GM21825 (cell line): Measurements from ENCODE around the gene KCNQ5.

Experiments used
- ATAC-seq: cut with Tn5 transposase; IDR thresholded peaks from one replicate; pipeline ENCODE4 v1.9.1; 2021; ENCODE audit warnings: mild to moderate bottlenecking, moderate library complexity; ENCODE audit not compliant: unreplicated experiment

Gene KCNQ5

DNA sequence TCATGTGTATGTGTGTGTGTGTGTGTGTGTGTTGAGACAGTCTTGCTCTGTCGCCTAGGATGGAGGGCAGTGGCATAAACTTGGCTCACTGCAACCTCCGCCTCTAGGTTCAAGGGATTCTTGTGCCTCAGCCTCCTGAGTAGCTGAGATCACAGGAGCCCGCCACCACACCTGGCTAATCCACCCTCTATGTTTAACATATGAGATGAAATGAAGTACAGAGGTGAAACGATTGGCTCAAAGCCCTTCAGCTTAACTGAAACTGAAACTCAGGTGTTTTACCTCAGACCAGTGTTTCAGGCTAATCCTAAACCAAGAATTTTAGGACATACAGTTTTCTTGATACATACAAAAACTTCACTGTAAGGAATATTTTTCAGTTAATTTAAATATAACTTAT, 167.3 kb downstream of the KCNQ5 start:
- ATAC-seq, result no peak

DNA sequence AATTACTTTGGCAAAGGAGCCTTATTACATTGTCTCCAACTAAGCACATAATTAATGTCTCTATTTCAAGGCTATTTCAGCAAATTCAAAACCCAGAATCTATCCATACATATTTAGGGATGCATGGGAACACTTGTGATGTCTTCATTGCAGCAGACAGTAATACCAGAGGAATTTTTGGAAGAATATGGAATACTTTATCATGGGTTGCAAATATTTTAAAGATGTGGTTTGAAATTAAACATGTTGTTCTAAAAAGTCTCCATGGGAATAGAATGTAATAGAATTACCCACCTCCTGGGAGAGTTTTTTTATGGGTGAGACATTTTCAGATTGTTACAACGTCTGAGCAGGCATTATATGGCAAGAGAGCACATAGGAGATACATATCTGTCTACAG, 170.8 kb downstream of the KCNQ5 start:
- no peak for ATAC-seq

DNA sequence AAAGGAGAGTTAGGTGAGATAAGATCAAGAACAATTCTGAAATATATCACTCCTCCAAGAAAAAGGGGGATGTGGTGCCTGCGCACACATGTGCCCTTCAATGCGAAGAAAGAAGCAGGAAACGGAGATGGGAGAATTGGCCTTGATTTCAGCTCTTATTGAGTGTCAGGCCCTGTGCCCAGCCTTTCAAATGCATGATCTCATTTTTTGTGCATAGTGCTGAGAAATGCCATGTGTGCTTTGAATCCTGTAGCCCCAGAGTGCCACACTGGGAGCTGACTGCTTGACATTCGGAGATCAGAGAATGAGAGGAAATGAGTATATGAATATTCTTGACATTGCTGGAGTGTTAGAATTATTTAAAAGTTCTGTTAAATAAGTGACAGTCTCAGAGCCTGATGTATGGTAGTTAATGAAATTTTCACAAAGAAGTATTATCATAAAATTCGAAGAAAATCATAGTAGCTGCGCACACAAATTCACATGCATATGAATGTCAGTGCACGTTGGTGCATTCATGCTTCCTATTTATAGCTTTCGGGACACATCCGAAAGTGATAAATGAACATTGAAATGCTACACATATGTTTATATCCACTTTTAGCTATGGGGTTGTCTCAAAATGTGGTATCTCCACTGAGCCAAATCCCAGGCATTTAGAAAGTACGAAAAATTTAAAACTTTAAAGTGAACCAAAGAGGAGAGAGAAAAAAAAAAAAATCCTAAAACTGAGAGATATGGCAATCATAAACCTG, 172.0 kb downstream of the KCNQ5 start:
- ATAC-seq, result no peak

DNA sequence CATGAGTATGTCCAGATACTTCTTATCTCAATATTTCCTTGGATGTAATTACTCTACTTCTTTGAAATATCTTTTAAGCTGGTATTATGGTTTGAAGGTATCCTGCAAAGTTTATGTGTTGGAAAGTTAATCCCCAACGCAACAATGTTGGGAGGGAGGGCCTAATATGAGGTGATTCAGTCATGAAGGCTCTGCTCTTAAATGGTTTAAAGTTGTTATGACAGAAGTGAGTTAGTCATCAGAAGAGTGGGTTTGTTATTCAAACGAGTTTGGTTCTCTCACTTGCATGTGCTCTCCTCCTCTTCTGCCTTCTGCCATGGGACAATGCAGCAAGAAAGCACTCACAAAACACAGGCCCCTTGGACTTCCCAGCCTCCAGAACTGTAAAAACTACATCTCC, 176.3 kb downstream of the KCNQ5 start:
- ATAC-seq, result no peak

DNA sequence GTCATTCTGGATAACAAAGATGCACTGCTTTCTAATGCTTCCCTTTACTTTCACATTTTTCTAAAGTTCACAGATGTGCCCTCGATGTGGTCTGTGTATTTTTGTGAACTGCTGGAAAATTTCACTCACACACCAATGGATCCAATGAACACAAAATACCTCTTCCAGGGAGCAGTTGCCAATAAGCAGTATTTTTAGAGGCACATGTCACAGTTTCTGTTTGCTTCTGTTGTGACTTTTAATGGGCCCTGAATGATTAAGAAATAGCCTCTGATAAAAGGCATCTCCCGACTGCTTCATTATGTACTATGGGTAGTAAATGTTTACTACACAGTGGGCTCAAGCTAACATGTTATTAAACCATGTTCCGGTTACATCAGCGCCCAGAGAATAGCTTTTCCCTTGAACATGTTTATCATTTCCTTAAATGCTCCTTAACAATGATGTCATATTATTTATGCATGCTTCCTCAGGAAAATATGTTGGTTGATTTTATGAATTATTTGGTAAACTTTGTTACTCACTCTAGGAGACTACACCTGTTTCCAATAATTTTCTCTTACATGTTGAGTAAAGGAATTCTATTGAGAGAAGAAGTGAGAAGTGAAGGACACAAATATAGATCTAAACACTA, 188.0 kb downstream of the KCNQ5 start:
- no peak for ATAC-seq

DNA sequence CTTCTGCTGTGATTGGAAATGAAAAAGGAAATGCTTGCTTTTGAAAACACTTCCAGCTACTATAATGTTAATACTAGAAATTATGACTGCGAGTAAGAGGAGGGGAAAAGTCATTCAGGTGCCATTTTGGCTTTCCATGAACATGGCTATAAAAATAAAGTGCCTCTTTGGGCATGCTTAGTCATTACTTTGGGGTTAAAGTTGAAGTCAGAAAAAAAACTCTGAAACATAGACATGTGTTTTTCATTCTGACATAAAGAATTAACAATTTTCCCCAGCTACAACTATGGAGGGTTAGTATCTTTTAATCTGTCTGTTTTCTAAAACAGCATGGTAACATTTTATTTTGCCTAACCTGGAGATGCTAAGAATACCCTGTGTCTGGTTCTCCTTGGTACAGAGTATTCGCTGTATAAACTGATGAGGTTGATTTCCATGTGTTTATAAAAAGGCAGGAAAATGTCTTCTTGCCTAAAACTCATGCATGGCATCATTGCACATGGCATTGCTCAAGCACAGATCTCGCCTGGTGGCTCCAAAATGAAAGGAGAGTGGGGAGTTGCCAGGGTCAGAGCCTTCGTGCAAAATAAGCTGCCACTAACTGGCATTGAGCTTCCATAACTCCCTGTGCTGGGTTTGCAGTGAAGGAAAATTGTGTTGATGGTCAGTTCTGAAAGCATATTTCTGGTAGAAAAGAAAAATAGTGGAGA, 188.9 kb downstream of the KCNQ5 start:
- ATAC-seq, result no peak

DNA sequence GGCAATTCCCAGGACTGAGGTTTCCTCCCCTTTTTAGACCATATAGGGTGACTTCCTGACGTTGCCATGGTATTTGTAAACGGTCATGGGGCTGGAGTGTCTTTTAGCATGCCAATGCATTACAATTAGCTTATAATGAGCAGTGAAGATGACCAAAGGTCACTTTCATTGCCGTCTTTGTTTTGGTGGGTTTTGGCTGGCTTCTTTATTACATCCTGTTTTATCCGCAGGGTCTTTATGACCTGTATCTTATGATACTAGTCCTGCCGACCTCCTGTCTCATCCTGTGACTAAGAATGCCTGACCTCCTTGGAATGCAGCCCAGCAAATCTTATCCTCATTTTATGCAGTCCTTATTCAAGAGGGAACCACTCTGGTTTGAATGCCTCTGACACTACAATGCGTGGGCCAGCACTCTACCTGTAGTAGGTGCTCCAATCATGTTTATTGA, 190.1 kb downstream of the KCNQ5 start:
- ATAC-seq, result no peak

DNA sequence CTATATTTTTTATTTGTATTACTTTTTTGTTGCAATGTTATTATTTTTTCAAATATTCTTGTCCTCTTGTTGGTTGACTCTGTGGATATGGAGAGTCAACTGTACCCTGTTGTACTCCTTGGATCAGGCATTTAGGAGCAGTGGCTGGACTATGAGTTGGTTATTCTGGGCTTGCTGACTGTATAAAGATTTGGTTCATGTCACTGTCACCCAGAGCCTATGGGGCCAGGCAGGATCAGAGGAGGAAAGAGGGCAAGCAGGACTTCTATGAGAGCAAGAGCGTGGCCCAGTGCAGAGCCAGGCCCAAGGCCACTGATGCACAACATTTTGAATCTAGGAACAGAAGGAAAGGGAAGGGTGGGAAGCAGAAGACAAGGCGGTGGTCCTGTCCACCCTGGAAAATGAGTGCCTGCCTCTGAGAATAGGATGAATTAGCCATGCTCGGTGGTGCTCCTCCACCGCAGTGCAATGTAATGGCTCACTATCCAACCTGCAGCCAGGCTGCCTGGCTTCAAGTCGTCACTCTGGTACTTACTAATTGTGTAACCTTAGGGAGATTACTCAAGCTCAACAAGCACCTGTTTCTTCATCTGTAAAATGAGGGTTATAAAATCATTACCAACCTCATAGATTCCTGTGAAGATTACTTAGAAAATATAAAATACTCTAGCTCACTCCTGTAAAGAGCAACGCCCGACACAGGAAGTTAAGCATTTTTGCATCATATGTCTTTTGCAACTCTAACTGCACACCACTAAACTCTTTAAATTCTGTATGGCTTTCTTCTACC, 192.1 kb downstream of the KCNQ5 start:
- no peak for ATAC-seq

DNA sequence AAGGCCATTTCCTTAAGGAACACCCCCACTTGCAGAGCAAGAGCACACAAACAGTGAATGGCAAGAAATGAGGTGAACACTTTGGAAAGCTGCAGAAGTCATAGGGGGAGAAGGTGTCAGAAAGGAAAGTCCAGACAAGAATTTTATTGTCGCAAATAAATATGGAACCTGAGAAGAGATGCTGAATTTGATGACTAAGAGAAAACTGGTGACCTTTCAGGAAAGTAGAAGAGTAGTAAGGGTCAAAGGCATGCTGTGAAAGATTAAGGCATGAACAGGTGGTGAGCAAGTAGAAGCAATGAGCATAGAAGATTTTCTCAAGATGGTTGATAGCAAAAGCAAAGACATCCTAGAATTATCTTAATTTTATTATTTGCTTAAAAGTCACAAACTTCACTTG, 194.2 kb downstream of the KCNQ5 start:
- no peak for ATAC-seq

DNA sequence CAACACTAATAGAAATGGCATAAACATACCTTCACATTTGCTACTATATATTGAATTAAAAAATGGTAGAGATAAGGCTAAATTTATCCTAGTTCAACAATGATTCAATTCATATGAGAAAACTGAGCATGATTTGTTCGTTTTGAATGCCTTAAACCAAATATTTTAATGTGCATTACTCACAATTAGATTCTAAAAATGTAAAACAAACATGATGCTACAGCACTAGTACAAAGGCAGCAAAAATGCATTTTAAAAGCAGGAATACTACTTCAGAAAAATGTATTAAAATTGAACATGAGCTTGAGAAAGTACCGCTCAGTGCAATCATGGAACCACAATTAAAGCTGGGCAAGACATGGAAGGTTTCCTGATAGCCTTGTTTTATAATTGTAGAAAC, 195.3 kb downstream of the KCNQ5 start:
- ATAC-seq, result no peak

DNA sequence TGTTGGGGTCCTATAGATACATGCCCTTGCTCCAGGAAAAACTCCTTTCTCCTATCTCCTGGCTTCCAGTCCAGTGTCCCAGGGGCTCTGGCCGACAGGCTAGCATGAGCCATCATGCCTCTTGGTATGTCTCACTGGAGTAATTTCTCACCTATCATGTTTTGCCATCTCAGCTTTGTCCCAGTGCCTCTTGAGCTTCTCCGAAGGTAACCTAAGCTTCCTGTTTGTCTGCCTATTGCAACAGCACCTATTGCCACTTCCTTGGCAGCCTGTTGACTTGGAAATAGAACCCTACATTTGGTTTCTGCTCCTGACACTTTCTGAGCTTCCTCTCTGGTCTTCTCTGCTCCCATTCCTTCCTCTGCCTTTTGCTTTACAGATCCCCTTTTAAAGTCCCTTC, 197.7 kb downstream of the KCNQ5 start:
- no peak for ATAC-seq

DNA sequence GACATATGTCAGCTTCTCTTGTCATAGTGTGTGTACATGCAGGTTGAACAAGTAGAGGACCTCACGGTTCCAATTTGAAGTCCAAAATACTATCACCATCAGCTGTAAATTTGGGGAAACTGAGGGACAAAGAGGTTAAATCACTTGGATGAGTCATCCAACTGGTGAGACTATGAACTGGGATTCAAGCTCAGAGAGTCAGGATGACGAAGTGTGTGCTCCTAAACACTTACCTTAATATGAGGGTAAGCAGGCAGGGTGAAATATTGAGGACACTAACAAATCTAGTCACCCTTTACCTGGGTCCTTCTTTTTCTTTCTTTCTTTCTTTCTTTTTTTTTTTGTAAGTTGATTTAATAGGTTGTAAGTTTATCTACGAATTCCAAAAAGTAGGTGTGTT, 198.3 kb downstream of the KCNQ5 start:
- no peak for ATAC-seq

DNA sequence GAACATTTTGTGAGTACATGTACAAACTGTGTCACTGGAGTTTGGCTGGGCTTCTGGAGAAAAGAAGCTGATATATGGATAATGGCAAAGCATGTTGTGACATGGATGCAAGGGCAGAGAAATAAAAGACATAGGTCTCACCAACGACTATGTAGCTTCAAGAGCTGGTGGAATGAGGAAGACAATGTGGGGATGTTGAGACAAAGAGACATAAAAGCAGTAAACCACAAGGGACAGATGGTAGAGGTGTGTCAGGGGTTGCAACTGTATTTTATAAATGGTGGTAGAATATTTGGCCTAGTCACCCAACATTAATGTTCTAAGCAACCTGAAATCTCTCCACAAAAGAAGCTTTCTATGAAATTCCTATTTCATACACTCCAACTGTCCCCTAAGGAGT, 199.0 kb downstream of the KCNQ5 start:
- ATAC-seq, result no peak

DNA sequence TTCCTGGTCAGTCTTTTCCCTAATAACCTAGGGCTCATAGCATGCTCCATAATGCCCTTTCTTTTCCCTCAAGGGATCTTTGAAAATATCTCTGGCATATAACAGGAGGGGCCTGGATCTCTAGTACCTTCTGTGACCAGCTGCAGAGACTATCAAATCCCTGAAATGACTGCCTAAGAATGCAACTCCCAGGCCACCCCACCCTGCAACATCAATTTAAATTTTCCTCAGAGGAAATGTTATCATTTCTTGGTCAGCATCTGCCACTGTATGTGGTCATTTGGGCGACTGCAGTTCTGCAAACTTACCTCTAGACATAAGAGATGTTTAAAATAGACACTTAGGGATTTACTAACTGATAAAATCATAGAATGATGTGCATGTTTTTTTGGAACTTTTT, 200.2 kb downstream of the KCNQ5 start:
- no peak for ATAC-seq

DNA sequence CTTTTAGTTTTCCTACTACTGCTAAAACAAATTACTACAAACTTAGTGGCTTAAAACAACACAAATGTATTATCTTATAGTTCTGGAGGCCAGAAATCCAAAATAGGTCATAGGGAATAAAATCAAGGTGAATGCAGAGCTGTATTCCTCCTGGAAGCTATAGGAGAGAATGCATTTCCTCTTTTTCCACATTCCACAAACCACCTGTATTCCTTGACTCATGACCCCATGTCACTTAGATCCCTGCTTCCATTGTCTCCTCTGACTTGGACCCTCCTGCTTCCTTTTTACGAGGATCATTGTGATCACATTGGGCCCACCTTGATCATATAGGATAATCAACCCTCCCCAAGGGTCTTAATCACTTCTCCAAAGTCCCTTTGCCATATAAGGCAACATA, 200.8 kb downstream of the KCNQ5 start:
- ATAC-seq, result no peak

DNA sequence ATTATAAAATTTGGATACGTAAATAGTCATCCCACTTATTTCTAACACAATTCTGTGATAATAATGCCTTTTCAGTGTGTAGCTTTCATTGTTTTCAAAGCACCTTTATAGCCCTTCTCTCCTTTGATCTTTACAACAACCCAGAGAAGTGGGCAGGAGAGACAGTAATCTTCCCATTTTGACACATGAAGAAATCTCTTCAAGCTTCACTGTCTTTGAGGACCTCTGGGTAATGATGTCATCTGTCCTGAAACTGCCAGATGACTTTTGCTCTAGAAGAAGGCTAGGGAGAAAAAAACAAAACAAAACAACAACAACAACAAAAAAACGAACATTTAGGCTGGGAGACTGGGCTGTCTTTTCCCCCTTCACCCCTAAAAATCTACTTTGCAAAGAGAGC, 203.0 kb downstream of the KCNQ5 start:
- peak; percentile 80 for ATAC-seq

DNA sequence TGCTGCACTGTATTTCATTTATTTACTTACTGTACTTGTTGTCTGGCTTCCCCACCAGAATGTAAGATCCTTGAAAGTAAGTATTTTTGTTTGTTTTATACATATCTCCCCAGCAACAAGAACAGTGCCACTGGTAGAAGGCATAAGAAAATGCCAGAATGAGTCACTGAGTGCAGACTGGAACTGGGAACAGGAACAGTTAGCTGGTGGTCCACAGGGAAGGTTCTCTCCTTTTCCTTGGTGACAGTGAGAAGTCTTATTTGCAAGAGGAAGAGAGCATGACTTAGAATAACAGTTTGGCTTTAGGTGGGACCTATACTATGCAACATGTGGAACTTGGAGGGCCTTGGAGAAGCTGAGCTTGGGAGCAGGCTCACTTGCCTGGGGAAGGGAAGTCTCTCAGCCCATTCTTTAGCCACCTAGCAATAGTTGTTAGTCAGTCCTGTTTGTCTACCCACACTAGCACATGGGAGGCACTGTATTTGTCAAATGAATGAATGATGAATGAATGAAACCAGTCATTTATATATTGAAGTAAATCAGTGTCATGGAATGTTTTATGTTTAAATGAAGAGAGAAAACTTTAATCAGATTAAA, 203.5 kb downstream of the KCNQ5 start:
- peak; percentile 50 for ATAC-seq

DNA sequence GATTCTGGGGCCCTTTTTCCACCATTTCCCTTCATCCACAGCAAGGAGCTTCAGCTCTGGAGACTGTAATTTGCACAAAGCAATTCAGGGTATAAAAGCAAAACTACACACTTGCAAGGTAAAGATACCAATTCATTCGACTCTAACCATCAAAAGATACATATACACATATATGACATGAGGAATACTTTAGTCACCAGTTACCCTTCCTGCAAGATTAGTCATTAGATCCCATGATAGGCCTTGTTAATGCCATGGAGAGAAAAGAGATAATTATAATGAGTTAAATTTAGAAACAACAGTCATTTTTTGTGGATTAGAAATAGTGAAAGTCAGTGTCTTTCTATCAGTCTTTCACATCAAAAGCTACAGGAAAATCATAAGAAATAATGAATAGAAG, 204.2 kb downstream of the KCNQ5 start:
- no peak for ATAC-seq

DNA sequence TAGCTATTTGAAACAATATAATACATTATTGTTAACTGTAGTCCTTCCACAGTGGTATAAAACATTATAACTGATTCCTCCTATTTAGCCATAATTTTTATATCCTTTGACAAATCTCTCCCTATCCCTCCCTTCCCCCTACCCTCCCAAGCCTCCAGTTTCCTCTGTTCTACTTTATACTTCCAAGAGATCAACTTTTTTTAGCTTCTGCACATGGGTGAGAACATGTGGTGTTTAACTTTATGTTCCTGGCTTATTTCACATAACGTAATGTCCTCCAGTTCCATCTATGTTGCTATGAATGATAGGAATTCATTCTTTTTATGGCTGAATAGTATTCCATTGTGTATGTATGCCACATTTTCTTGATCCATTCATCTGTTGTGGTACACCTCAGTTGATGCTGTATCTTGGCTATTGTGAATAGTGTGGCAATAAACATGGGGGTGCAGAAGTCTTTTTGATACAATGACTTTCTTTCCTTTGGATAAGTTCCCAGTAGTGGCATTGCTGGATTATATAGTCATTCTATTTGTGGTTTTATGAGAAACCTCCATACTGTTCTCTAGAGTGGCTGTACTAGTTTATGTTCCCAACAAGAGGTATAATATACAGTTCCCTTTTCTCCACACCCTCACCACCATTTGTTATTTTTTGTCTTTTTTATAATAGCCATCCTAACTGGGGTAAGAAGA, 205.0 kb downstream of the KCNQ5 start:
- no peak for ATAC-seq

DNA sequence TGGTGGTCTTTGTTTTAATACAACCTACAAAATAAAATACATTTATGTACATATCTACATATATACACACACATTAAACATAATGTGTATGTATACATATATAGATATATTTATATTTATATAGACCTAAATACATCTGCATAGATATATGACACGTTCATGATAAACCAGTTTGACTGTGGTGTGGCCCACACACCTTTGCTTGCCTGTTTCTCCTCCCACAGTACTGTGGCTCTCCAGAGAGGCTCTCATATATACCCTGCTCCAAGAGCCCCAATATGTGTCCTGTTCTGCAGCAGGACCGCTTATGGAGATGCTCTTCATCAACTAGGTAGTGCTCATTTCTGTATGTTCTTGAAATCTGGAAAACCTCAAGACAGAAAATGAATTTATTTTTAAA, 207.0 kb downstream of the KCNQ5 start:
- no peak for ATAC-seq
